Muscle of arm (tissue), 14 donors: ENCODE measurements around the gene ACACB. TPM values are rescaled to one million over a fixed set of nuclear protein-coding genes. Genes with fewer than 3 reads are reported as not detected.

Experiments used
- DNase-seq: peaks from one replicate; pipeline ENCODE4 v3.0.0-alpha.2; 2013
- long read RNA-seq, 11 donors: transcript quantifications; one replicate each; lab custom pipeline, GENCODE V29; 2026
- polyA plus RNA-seq, 12 donors: library from polyadenylated mRNA; unstranded; fragments of 120-200 nt; gene quantifications; one replicate each; pipeline ENCODE4 v1.2.1, GENCODE V29; 2013; ENCODE audit not compliant: insufficient read length in 12 of 12

Gene ACACB
- 10 to 100 TPM in 3 of 12 donors, 1 to 10 TPM in 8, not detected in 1; 2.1 to 13.2 (median 8.0) TPM for polyA plus RNA-seq
- long read RNA-seq, donor 1, partial matches to known transcripts: 27 of 28 reads
- long read RNA-seq, donor 1, other reads (novel, unspliced or antisense): 0 of 28 reads
- long read RNA-seq, donor 2, partial matches to known transcripts: 0 of 1 reads
- long read RNA-seq, donor 2, other reads (novel, unspliced or antisense): 0 of 1 reads
- long read RNA-seq, donor 3: 0 reads
- long read RNA-seq, donor 4: 0 reads
- long read RNA-seq, donor 5: 0 reads
- long read RNA-seq, donor 6: 0 reads
- long read RNA-seq, donor 7: 0 reads
- long read RNA-seq, donor 8: 0 reads
- long read RNA-seq, donor 9: 0 reads
- long read RNA-seq, donor 10: 0 reads
- long read RNA-seq, donor 11: 0 reads

GRCh38 chr12:109115758-109116610, at the start of gene ACACB:
Gene ACACB (plus strand): TSS chr12:109116587. CDS start chr12:109139406, 22,819 bp downstream.
- DNase-seq: no peak

GRCh38 chr12:109069307-109070271, 46.8 kb upstream of the ACACB start:
- no peak for DNase-seq

GRCh38 chr12:109074866-109075265, 41.5 kb upstream of the ACACB start:
- no peak for DNase-seq

GRCh38 chr12:109082751-109083150, 33.6 kb upstream of the ACACB start:
- no peak for DNase-seq

- no peak for DNase-seq
These were observed 32.0 kb upstream of the ACACB start for GRCh38 chr12:109084425-109084824.

- no peak for DNase-seq
These were observed 30.8 kb upstream of the ACACB start for GRCh38 chr12:109085590-109085989.

GRCh38 chr12:109087250-109087649, 29.1 kb upstream of the ACACB start:
- DNase-seq: no peak

GRCh38 chr12:109088818-109089217, 27.6 kb upstream of the ACACB start:
- DNase-seq: no peak

- no peak for DNase-seq
These were observed 26.7 kb upstream of the ACACB start for GRCh38 chr12:109089683-109090082.

GRCh38 chr12:109092497-109093021, 23.8 kb upstream of the ACACB start:
- no peak for DNase-seq

- peak; percentile 94 for DNase-seq
These were observed 23.1 kb upstream of the ACACB start, which contains the start of gene ALKBH2 for GRCh38 chr12:109093022-109093918. Gene ALKBH2 (minus strand): TSS chr12:109093472. CDS start chr12:109092786, 686 bp downstream.

GRCh38 chr12:109097140-109097434, 19.3 kb upstream of the ACACB start:
- DNase-seq: no peak

- DNase-seq: peak; percentile 98
These were observed 18.8 kb upstream of the ACACB start, which contains the start of gene UNG for GRCh38 chr12:109097435-109098182. Gene UNG (plus strand): TSS chr12:109097597. CDS start chr12:109097680, 83 bp downstream.

GRCh38 chr12:109098183-109098604, 18.2 kb upstream of the ACACB start:
- no peak for DNase-seq

- DNase-seq: no peak
These were observed 17.7 kb upstream of the ACACB start for GRCh38 chr12:109098651-109099050.

GRCh38 chr12:109099431-109100020, 16.9 kb upstream of the ACACB start:
- DNase-seq: no peak

- DNase-seq: no peak
These were observed 15.6 kb upstream of the ACACB start for GRCh38 chr12:109100741-109101140.

GRCh38 chr12:109102491-109102890, 13.9 kb upstream of the ACACB start:
- no peak for DNase-seq

- DNase-seq: no peak
These were observed 11.2 kb upstream of the ACACB start for GRCh38 chr12:109105176-109105575.
